ENCODE results near the gene GAS7.

- no peak for TF ChIP-seq CTCF (IDR thresholded peaks at IDR 0.05; ENCODE audit: insufficient read depth, low read depth, low read length)
- TF ChIP-seq EZH2 (IDR thresholded peaks at IDR 0.05; ENCODE audit: insufficient read depth, low read length): no peak
These were observed 40.3 kb upstream of the GAS7 start for GRCh38 chr17:10238661-10239060.
